ENCODE results near the gene CCDC47. TPM values are rescaled to one million over a fixed set of nuclear protein-coding genes. Genes with fewer than 3 reads are reported as not detected.
"Not testable (repeated sequence)": the region's sequence is repeated elsewhere in the genome, so short reads cannot be mapped to it uniquely, and the experiment has no call there.

CCDC47 gene
- polyA plus RNA-seq, 3 donors = 15.2 to 56.4 (median 43.0) TPM

GRCh38 chr17:63800783-63801182 is 27.4 kb upstream of the CCDC47 start:
- Histone ChIP-seq H3K27ac (ENCODE audit: low read depth in 1 of 2, low read length in 2 of 2) (no peak overlapping the region), H3K36me3 (replicated peaks in 1 of 2; ENCODE audit: control insufficient read depth in 1 of 2, insufficient read depth in 2 of 2, low read length in 2 of 2) (peaks cover 98 to 100% of the 10 kb centered on the region in 2 donors), H3K4me3 (replicated peaks in 1 of 3; ENCODE audit: low read depth in 2 of 3, low read length in 3 of 3) (no peak overlapping the region), H3K79me2 (ENCODE audit: insufficient read depth, low read length) (peaks cover 20% of the 10 kb centered on the region), H3K9ac (ENCODE audit: insufficient read depth, low read length, poor library complexity, severe bottlenecking) (no peak overlapping the region), H3K4me2 (replicated peaks; ENCODE audit: extremely low read depth, low read length, poor library complexity, severe bottlenecking) (no peak overlapping the region), H2AFZ (ENCODE audit: insufficient read depth, low read depth, low read length, poor library complexity, severe bottlenecking) (no peak overlapping the region), H3K9me3 (replicated peaks in 1 of 2; ENCODE audit: control insufficient read depth in 1 of 2, insufficient read depth in 1 of 2, low read length in 2 of 2) (no peaks in the 10 kb centered on the region), H3K4me1 (ENCODE audit: control insufficient read depth in 1 of 2, insufficient read depth in 2 of 2, low read length in 2 of 2) (no peaks in the 10 kb centered on the region), H4K20me1 (ENCODE audit: insufficient read depth, low read length) (peaks cover 32% of the 10 kb centered on the region), H3K27me3 (ENCODE audit: control insufficient read depth in 2 of 2, insufficient read depth in 2 of 2, low read length in 2 of 2) (no peaks in the 10 kb centered on the region)
- intact Hi-C loops (cut with micrococcal nuclease) = no loop called here
- H3K27me3 Mint-ChIP-seq (ENCODE audit: low read depth in 3 of 3) = no peaks in the 10 kb centered on the region
- H3K4me1 Mint-ChIP-seq = no peaks in the 10 kb centered on the region
- DNase-seq = no peak
- no CpG with 5 or more reads among the region's 1 CpG for WGBS (ENCODE audit: insufficient coverage)
- no peaks in the 10 kb centered on the region for H3K9me3 Mint-ChIP-seq
- peak; percentile 20 for TF ChIP-seq CTCF (IDR thresholded peaks at IDR 0.05)
- H3K27ac Mint-ChIP-seq = peak overlapping the region in 6 of 7 donors; percentile 36 to 77 (median 62)
- peaks cover 79 to 95% of the 10 kb centered on the region in 2 donors for H3K36me3 Mint-ChIP-seq
- H3K4me3 Mint-ChIP-seq = no peak overlapping the region

- no peak overlapping the region for H3K4me3 ChIP-seq (replicated peaks in 1 of 3; ENCODE audit: low read depth in 2 of 3, low read length in 3 of 3)
- H3K27ac Mint-ChIP-seq = no peak overlapping the region
- peaks cover 98 to 100% of the 10 kb centered on the region in 2 donors for H3K36me3 ChIP-seq (replicated peaks in 1 of 2; ENCODE audit: control insufficient read depth in 1 of 2, insufficient read depth in 2 of 2, low read length in 2 of 2)
- H3K4me1 ChIP-seq (ENCODE audit: control insufficient read depth in 1 of 2, insufficient read depth in 2 of 2, low read length in 2 of 2) = no peaks in the 10 kb centered on the region
- DNase-seq = no peak
- H3K36me3 Mint-ChIP-seq = peaks cover 82 to 99% of the 10 kb centered on the region in 2 donors
- no peaks in the 10 kb centered on the region for H3K9me3 Mint-ChIP-seq
- H4K20me1 ChIP-seq (ENCODE audit: insufficient read depth, low read length) = peaks cover 41% of the 10 kb centered on the region
- H3K27me3 ChIP-seq (ENCODE audit: control insufficient read depth in 2 of 2, insufficient read depth in 2 of 2, low read length in 2 of 2) = no peaks in the 10 kb centered on the region
- H3K9me3 ChIP-seq (replicated peaks in 1 of 2; ENCODE audit: control insufficient read depth in 1 of 2, insufficient read depth in 1 of 2, low read length in 2 of 2) = no peaks in the 10 kb centered on the region
- no peaks in the 10 kb centered on the region for H3K4me1 Mint-ChIP-seq
- H3K27me3 Mint-ChIP-seq (ENCODE audit: low read depth in 3 of 3) = no peaks in the 10 kb centered on the region
- peaks cover 30% of the 10 kb centered on the region for H3K79me2 ChIP-seq (ENCODE audit: insufficient read depth, low read length)
- H3K9ac ChIP-seq (ENCODE audit: insufficient read depth, low read length, poor library complexity, severe bottlenecking) = no peak overlapping the region
- no CpG with 5 or more reads among the region's 3 CpGs for WGBS (ENCODE audit: insufficient coverage)
- no peak overlapping the region for H3K4me3 Mint-ChIP-seq
- no peak overlapping the region for H3K27ac ChIP-seq (ENCODE audit: low read depth in 1 of 2, low read length in 2 of 2)
- no peak overlapping the region for H3K4me2 ChIP-seq (replicated peaks; ENCODE audit: extremely low read depth, low read length, poor library complexity, severe bottlenecking)
- TF ChIP-seq CTCF (IDR thresholded peaks at IDR 0.05) = no peak
- H2AFZ ChIP-seq (ENCODE audit: insufficient read depth, low read depth, low read length, poor library complexity, severe bottlenecking) = no peak overlapping the region
- intact Hi-C loops (cut with micrococcal nuclease) = no loop called here
Measured at GRCh38 chr17:63798572-63799106, 25.2 kb upstream of the CCDC47 start.

GRCh38 chr17:63796375-63796774 is 23.0 kb upstream of the CCDC47 start:
- H3K4me2 ChIP-seq (replicated peaks; ENCODE audit: extremely low read depth, low read length, poor library complexity, severe bottlenecking); H3K27me3 ChIP-seq (ENCODE audit: control insufficient read depth in 2 of 2, insufficient read depth in 2 of 2, low read length in 2 of 2); H3K4me1 Mint-ChIP-seq; H2AFZ ChIP-seq (ENCODE audit: insufficient read depth, low read depth, low read length, poor library complexity, severe bottlenecking); H3K27ac ChIP-seq (ENCODE audit: low read depth in 1 of 2, low read length in 2 of 2); H3K4me3 Mint-ChIP-seq; H3K27me3 Mint-ChIP-seq (ENCODE audit: low read depth in 3 of 3); DNase-seq; H3K9me3 ChIP-seq (replicated peaks in 1 of 2; ENCODE audit: control insufficient read depth in 1 of 2, insufficient read depth in 1 of 2, low read length in 2 of 2); H3K9me3 Mint-ChIP-seq; H3K4me1 ChIP-seq (ENCODE audit: control insufficient read depth in 1 of 2, insufficient read depth in 2 of 2, low read length in 2 of 2); intact Hi-C loops (cut with micrococcal nuclease); H3K4me3 ChIP-seq (replicated peaks in 1 of 3; ENCODE audit: low read depth in 2 of 3, low read length in 3 of 3); H3K9ac ChIP-seq (ENCODE audit: insufficient read depth, low read length, poor library complexity, severe bottlenecking); H3K27ac Mint-ChIP-seq: not testable (repeated sequence)
- peaks cover 99 to 100% of the 10 kb centered on the region in 2 donors for H3K36me3 ChIP-seq (replicated peaks in 1 of 2; ENCODE audit: control insufficient read depth in 1 of 2, insufficient read depth in 2 of 2, low read length in 2 of 2)
- H4K20me1 ChIP-seq (ENCODE audit: insufficient read depth, low read length) = peaks cover 62% of the 10 kb centered on the region
- peaks cover 85 to 100% of the 10 kb centered on the region in 2 donors for H3K36me3 Mint-ChIP-seq
- H3K79me2 ChIP-seq (ENCODE audit: insufficient read depth, low read length) = peaks cover 37% of the 10 kb centered on the region
- WGBS (ENCODE audit: insufficient coverage) = 100% methylated on average over 6 of the region's 10 CpGs
